Lung (tissue), 12 donors: ENCODE measurements around the gene MED16. TPM values are rescaled to one million over a fixed set of nuclear protein-coding genes. Genes with fewer than 3 reads are reported as not detected.

Source experiments
- ATAC-seq: fragments of 200-7000 bp; cut with Tn5 transposase; one replicate; pipeline ENCODE4 v1.9.1; 2020; ENCODE audit warnings: moderate number of reproducible peaks; ENCODE audit not compliant: insufficient read depth, low FRiP score
- DNase-seq, 3 donors: peaks; one replicate each; pipeline ENCODE4 v3.0.0-alpha.2; 2013 to 2017
- H3K27ac ChIP-seq, 2 donors: one replicate each; pipeline ENCODE4 v1.5.1; 2013; ENCODE audit warnings: mild to moderate bottlenecking in 2 of 2, moderate library complexity in 2 of 2, control low read depth in 1 of 2, inconsistent platforms in 1 of 2, low read depth in 1 of 2, low read length in 1 of 2
- H3K27me3 ChIP-seq, 3 donors: one replicate each; pipeline ENCODE4 v1.5.1; 2013; ENCODE audit warnings: low read length in 2 of 3; ENCODE audit not compliant: control insufficient read depth in 3 of 3, insufficient read depth in 3 of 3
- H3K36me3 ChIP-seq, 4 donors: one replicate each; pipeline ENCODE4 v1.5.1; 2013; ENCODE audit warnings: low read length in 4 of 4, mild to moderate bottlenecking in 1 of 4, moderate library complexity in 1 of 4; ENCODE audit not compliant: control insufficient read depth in 4 of 4, insufficient read depth in 4 of 4
- H3K4me1 ChIP-seq, 5 donors: one replicate each; pipeline ENCODE4 v1.5.1; 2013; ENCODE audit warnings: low read length in 5 of 5, mild to moderate bottlenecking in 2 of 5, moderate library complexity in 1 of 5; ENCODE audit not compliant: control insufficient read depth in 5 of 5, insufficient read depth in 5 of 5
- H3K4me3 ChIP-seq: one replicate; pipeline ENCODE4 v1.5.1; 2013; ENCODE audit warnings: mild to moderate bottlenecking, control low read depth, moderate library complexity
- H3K9ac ChIP-seq, 2 donors: one replicate each; pipeline ENCODE4 v1.5.1; 2013; ENCODE audit warnings: low read length in 2 of 2, control low read depth in 1 of 2; ENCODE audit not compliant: insufficient read depth in 1 of 2
- H3K9me3 ChIP-seq, 4 donors: one replicate each; pipeline ENCODE4 v1.5.1; 2013; ENCODE audit warnings: low read length in 3 of 4, mild to moderate bottlenecking in 1 of 4, moderate library complexity in 1 of 4; ENCODE audit not compliant: control insufficient read depth in 4 of 4, insufficient read depth in 3 of 4
- WGBS, 2 donors: extraction: QIAGEN DNeasy Blood & Tissue Kit; methylation state at CpG; one replicate each; pipeline ENCODE4 v1.1.7; 2013; 5-methylcytosine and 5-hydroxymethylcytosine counted together
- polyA plus RNA-seq, 2 donors: library from polyadenylated mRNA; stranded (reverse); fragments of 200-250 nt; gene quantifications; one replicate each; pipeline ENCODE4 v1.2.1, GENCODE V29; 2013
- total RNA-seq, 2 donors: library from RNA; depleted of rRNA in 1 of 2; stranded (reverse); fragments of >200 nt in 1 of 2; gene quantifications; one replicate each; pipeline ENCODE4 v1.2.1, GENCODE V29; 2014 to 2021
- TF ChIP-seq, protein P1 (sequence below): IDR thresholded peaks from 2 replicates; pipeline ENCODE4 v1.5.1; 2012; ENCODE audit warnings: mild to moderate bottlenecking; ENCODE audit errors: control extremely low read depth, extremely low read depth
- donor health status: control.
- donor health status: control.
- donor health status: Bipolar disorder and iron deficiency.
- donor health status: healthy.
- donor health status: DM: yes; HTN: yes; CAD: no.

The MED16 gene
- total and polyA plus RNA-seq, 4 donors = 38.7 to 72.3 (median 52.3) TPM

DNA sequence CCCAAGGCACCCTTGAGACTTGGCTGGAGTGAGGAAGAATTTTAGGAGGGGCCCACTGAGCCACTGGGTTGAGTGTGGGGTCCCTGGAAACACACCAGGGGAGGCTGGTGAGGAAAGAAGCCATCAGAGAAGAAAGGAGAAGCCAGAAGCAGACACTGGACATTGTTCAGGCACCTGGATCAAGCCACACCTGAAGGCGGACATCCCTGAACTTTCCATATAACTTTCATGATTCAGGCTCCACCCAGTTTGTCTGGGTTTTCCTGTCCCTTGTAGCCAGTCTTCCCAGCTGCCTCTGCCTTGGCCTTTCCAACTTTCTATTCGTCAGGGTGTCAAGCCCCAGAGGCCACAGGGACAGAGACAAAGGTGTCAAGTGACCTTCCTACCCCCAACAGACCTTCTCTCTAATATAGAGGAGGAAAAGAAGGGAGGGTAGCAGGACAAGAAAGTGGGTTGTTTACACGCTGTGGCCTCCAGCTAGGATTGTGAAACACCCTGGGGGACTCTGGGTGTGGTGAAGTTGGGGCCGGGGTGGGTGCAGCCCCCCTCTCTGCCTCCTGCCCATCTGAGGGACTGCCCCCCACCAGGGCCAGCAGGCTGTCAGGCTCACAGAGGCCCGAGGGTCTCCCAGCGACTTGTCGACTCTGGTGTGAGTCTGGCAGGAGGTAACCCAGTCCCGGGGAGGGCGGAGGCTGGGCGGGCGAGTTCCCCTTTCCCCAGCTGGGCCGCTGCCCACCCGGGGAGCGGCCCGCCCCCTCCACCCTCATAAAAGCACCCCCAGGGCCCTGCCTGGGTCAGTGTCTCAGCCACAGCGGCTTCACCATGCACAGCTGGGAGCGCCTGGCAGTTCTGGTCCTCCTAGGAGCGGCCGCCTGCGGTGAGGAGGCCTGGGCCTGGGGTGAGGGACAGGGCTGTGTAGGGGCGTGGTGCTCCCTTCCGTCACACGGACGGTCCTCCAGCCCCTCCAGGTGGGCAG lies 33.8 kb downstream of the MED16 start, which contains the start of gene CFD:
Gene CFD, plus strand, starts transcription at position 797 of the 976 bp plus-strand sequence. Its CDS starts 26 bp downstream, at position 823.
- Histone ChIP-seq H3K9ac (no peak within 1 kb of the TSS), H3K4me1 (peaks cover 0 to 13% (median 9%) of the 10 kb centered on the region in 5 donors), H3K9me3 (no peaks in the 10 kb centered on the region), H3K27ac (peak within 1 kb of the TSS; percentile 22 to 55), H3K4me3 (no peak within 1 kb of the TSS), H3K36me3 (no peaks in the 10 kb centered on the region), H3K27me3 (peaks cover 0 to 12% (median 0%) of the 10 kb centered on the region in 3 donors)
- ATAC-seq (no peak), DNase-seq (peak in 2 of 3 donors; percentile 40 to 67)
- TF ChIP-seq, protein P1, sequence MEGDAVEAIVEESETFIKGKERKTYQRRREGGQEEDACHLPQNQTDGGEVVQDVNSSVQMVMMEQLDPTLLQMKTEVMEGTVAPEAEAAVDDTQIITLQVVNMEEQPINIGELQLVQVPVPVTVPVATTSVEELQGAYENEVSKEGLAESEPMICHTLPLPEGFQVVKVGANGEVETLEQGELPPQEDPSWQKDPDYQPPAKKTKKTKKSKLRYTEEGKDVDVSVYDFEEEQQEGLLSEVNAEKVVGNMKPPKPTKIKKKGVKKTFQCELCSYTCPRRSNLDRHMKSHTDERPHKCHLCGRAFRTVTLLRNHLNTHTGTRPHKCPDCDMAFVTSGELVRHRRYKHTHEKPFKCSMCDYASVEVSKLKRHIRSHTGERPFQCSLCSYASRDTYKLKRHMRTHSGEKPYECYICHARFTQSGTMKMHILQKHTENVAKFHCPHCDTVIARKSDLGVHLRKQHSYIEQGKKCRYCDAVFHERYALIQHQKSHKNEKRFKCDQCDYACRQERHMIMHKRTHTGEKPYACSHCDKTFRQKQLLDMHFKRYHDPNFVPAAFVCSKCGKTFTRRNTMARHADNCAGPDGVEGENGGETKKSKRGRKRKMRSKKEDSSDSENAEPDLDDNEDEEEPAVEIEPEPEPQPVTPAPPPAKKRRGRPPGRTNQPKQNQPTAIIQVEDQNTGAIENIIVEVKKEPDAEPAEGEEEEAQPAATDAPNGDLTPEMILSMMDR = no peak
- 19 to 39% methylated on average over 21 to 24 of the region's 24 CpGs for WGBS, 2 donors

DNA sequence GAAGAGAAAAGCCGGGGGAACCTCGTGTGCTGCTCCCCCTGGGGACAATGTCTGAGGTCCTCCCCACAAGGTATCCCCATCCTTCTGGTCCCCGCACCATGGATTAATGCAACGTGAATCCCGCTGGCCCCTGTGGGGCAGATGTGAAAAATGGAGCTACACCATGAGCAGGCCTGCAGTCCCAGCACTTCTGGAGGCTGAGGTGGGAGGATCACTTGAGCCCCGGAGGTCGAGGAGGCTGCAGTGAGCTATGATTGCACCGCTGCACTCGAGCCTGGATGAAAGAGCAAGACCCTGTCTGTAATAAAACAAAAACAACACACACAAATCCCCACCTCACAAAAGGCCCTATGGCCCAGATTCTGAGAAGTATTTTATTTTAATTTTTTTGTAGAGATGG lies 34.7 kb downstream of the MED16 start:
- H3K9ac ChIP-seq = no peak overlapping the region
- no peak for ATAC-seq
- no peak for DNase-seq
- peaks cover 0 to 13% (median 9%) of the 10 kb centered on the region in 5 donors for H3K4me1 ChIP-seq
- H3K27me3 ChIP-seq = peaks cover 0 to 12% (median 0%) of the 10 kb centered on the region in 3 donors
- no peaks in the 10 kb centered on the region for H3K36me3 ChIP-seq
- H3K27ac ChIP-seq = no peak overlapping the region
- no peak overlapping the region for H3K4me3 ChIP-seq
- WGBS, 2 donors = 80 to 82% methylated on average over 9 of the region's 9 CpGs
- TF ChIP-seq, protein P1 = no peak
- no peaks in the 10 kb centered on the region for H3K9me3 ChIP-seq

DNA sequence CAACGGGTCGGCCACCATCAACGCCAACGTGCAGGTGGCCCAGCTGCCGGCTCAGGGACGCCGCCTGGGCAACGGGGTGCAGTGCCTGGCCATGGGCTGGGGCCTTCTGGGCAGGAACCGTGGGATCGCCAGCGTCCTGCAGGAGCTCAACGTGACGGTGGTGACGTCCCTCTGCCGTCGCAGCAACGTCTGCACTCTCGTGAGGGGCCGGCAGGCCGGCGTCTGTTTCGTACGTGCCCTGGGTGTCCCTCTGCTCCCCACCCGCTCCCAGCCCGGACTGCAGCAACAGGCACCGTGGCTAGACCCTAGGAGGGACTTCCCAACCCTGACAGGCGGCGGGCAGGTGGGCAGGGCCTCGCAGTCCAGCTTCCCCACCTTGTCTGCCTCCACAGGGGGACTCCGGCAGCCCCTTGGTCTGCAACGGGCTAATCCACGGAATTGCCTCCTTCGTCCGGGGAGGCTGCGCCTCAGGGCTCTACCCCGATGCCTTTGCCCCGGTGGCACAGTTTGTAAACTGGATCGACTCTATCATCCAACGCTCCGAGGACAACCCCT lies 37.3 kb downstream of the MED16 start:
- Histone ChIP-seq H3K9me3 (no peaks in the 10 kb centered on the region), H3K9ac (no peak overlapping the region), H3K27me3 (peaks cover 0 to 7% (median 0%) of the 10 kb centered on the region in 3 donors), H3K4me1 (peaks cover 0 to 18% (median 5%) of the 10 kb centered on the region in 5 donors), H3K27ac (no peak overlapping the region), H3K4me3 (no peak overlapping the region), H3K36me3 (no peaks in the 10 kb centered on the region)
- WGBS, 2 donors = 66 to 75% methylated on average over 40 of the region's 40 CpGs
- TF ChIP-seq, protein P1 = no peak
- ATAC-seq = no peak
- DNase-seq = no peak
